HepG2 (cell line): ENCODE results near the gene ENDOG. TPM values are rescaled to one million over a fixed set of nuclear protein-coding genes. Genes with fewer than 3 reads are reported as not detected.
A peak's percentile ranks its signal among the peaks of the same experiment; 100 is the strongest.

Experiments used
- ATM ChIP-seq: fragments of 450-650 bp; IDR thresholded peaks from 2 replicates; pipeline ENCODE4 v1.7.1; 2017; ENCODE audit warnings: mild to moderate bottlenecking, borderline replicate concordance
- CEBPB ChIP-seq: IDR thresholded peaks from 2 replicates; pipeline ENCODE4 v1.6.1; 2011; ENCODE audit warnings: low read depth, low read length, improper control_type of control experiment, borderline replicate concordance
- DMTF1 ChIP-seq: sonication (generic); formaldehyde crosslinking; IDR thresholded peaks from 2 replicates; pipeline ENCODE4 v1.4.0; 2020; ENCODE audit warnings: mild to moderate bottlenecking, missing genetic modification reagents
- EP300 ChIP-seq, 3 experiments: sonication (generic) in 1 of 3; formaldehyde crosslinking in 1 of 3; IDR thresholded peaks; 2 replicates each; pipeline versions ENCODE4 v1.5.1 to v1.6.1; 2011 to 2020; ENCODE audit warnings: low read depth in 2 of 3, low read length in 2 of 3, borderline replicate concordance in 1 of 3, improper control_type of control experiment in 1 of 3, mild to moderate bottlenecking in 1 of 3, missing genetic modification reagents in 1 of 3, moderate library complexity in 1 of 3
- MTF2 ChIP-seq: sonication (generic); formaldehyde crosslinking; IDR thresholded peaks from 2 replicates; pipeline ENCODE4 v1.5.0; 2020; ENCODE audit warnings: missing genetic modification reagents, borderline replicate concordance
- MZF1 ChIP-seq: sonication (generic); formaldehyde crosslinking; IDR thresholded peaks from 2 replicates; pipeline ENCODE4 v1.8.1; 2023; ENCODE audit warnings: mild to moderate bottlenecking, missing genetic modification reagents, borderline replicate concordance
- NPAS2 ChIP-seq: sonication (generic); formaldehyde crosslinking; IDR thresholded peaks from 2 replicates; pipeline ENCODE4 v1.8.0; 2022; ENCODE audit warnings: mild to moderate bottlenecking, missing genetic modification reagents, borderline replicate concordance
- ONECUT2 ChIP-seq: sonication (generic); formaldehyde crosslinking; IDR thresholded peaks from 2 replicates; pipeline ENCODE4 v1.4.0; 2020; ENCODE audit warnings: missing genetic modification reagents
- PHF21A ChIP-seq: sonication (generic); formaldehyde crosslinking; IDR thresholded peaks from 2 replicates; pipeline ENCODE4 v1.5.0; 2020; ENCODE audit warnings: mild to moderate bottlenecking, missing genetic modification reagents
- SKI ChIP-seq: fragments of 450-650 bp; IDR thresholded peaks from one replicate; pipeline ENCODE4 v1.6.1; 2018; ENCODE audit warnings: mild to moderate bottlenecking; ENCODE audit not compliant: partially characterized antibody
- STAT5B ChIP-seq: sonication (generic); formaldehyde crosslinking; IDR thresholded peaks from 2 replicates; pipeline ENCODE4 v1.4.0; 2020; ENCODE audit warnings: missing genetic modification reagents
- TBX2 ChIP-seq: sonication (generic); formaldehyde crosslinking; IDR thresholded peaks from 2 replicates; pipeline ENCODE4 v1.5.0; 2020; ENCODE audit warnings: missing genetic modification reagents, mild to moderate bottlenecking, borderline replicate concordance
- ZBTB2 ChIP-seq: sonication (generic); formaldehyde crosslinking; IDR thresholded peaks from 2 replicates; pipeline ENCODE4 v1.8.0; 2022; ENCODE audit warnings: low read depth, missing genetic modification reagents
- ZNF180 ChIP-seq: sonication (generic); formaldehyde crosslinking; IDR thresholded peaks from 2 replicates; pipeline ENCODE4 v1.4.0; 2020; ENCODE audit warnings: low read depth, missing genetic modification reagents, borderline replicate concordance
- ZNF280B ChIP-seq: sonication (generic); formaldehyde crosslinking; IDR thresholded peaks from 2 replicates; pipeline ENCODE4 v1.5.0; 2020; ENCODE audit warnings: missing genetic modification reagents, mild to moderate bottlenecking, borderline replicate concordance
- ZNF282 ChIP-seq: fragments of 450-650 bp; IDR thresholded peaks from 2 replicates; pipeline ENCODE4 v1.6.1; 2018; ENCODE audit not compliant: partially characterized antibody
- ZNF33B ChIP-seq: sonication (generic); formaldehyde crosslinking; IDR thresholded peaks from 2 replicates; pipeline ENCODE4 v1.5.1; 2020; ENCODE audit warnings: mild to moderate bottlenecking, missing genetic modification reagents
- ZNF501 ChIP-seq: sonication (generic); formaldehyde crosslinking; IDR thresholded peaks from 2 replicates; pipeline ENCODE4 v1.5.1; 2020; ENCODE audit warnings: mild to moderate bottlenecking, moderate library complexity, missing genetic modification reagents
- ZNF678 ChIP-seq: sonication (generic); formaldehyde crosslinking; IDR thresholded peaks from 2 replicates; pipeline ENCODE4 v1.4.0; 2020; ENCODE audit warnings: mild to moderate bottlenecking, missing genetic modification reagents
- ZNF737 ChIP-seq: sonication (generic); formaldehyde crosslinking; IDR thresholded peaks from 2 replicates; pipeline ENCODE4 v1.5.0; 2020; ENCODE audit warnings: missing genetic modification reagents, mild to moderate bottlenecking, borderline replicate concordance
- ZNF781 ChIP-seq: sonication (generic); formaldehyde crosslinking; IDR thresholded peaks from 2 replicates; pipeline ENCODE4 v1.5.1; 2020; ENCODE audit warnings: borderline replicate concordance, mild to moderate bottlenecking, missing genetic modification reagents; ENCODE audit errors: not compliant biosample characterization
- ZNF878 ChIP-seq: sonication (generic); formaldehyde crosslinking; IDR thresholded peaks from 2 replicates; pipeline ENCODE4 v1.8.1; 2023; ENCODE audit warnings: mild to moderate bottlenecking, missing genetic modification reagents, moderate library complexity
- polyA plus RNA-seq, 8 experiments: library from polyadenylated mRNA; depleted of rRNA in 3 of 8; stranded (reverse) in 7 of 8; unstranded in 1 of 8; fragments of >200 nt; fragmentation: Illumina TruSeq in 4 of 8; extraction: Trizol in 4 of 8; gene quantifications; 2 replicates each; pipeline versions ENCODE4 v1.2.1 to v1.2.3, GENCODE V29; 2011 to 2016; ENCODE audit warnings: low read depth in 4 of 8, missing spikeins in 1 of 8, mixed read lengths in 1 of 8; ENCODE audit not compliant: insufficient read depth in 1 of 8
- total RNA-seq, 5 experiments: library from RNA; depleted of rRNA; stranded (reverse); fragments of >200 nt; fragmentation: Illumina TruSeq; extraction: Trizol; gene quantifications; 2 replicates each; pipeline ENCODE4 v1.2.3, GENCODE V29; 2016; ENCODE audit warnings: low read depth in 1 of 5

ENDOG gene
- total and polyA plus RNA-seq, 2 of the 13 experiments (the other 11 are each of a cell fraction or from before 2014, with no cell fraction given) = 26.3 to 28.8 TPM

GRCh38 chr9:128786681-128787601 is 31.4 kb upstream of the ENDOG start, which contains the start of gene TBC1D13 (continued):
- no peak for TF ChIP-seq MZF1 (CRISPR knock-in tag)
- no peak for TF ChIP-seq DMTF1 (CRISPR knock-in tag)
- TF ChIP-seq CEBPB = peak; percentile 86
- TF ChIP-seq ZNF33B (CRISPR knock-in tag) = no peak
- TF ChIP-seq NPAS2 (CRISPR knock-in tag) = 0 out of 2 replicates have a peak, but pooled peaks have one; percentile 74
- TF ChIP-seq ZNF501 (CRISPR knock-in tag) = peak; percentile 78
- peak; percentile 65; the same call in 1 of the 2 replicates for TF ChIP-seq ONECUT2 (CRISPR knock-in tag)
- TF ChIP-seq EP300 (IDR thresholded peaks at IDR 0.05; ENCODE audit: low read depth in 2 of 2, low read length in 2 of 2) = 0 out of 4 replicates have a peak, but pooled peaks of 1 of the 2 experiments have one; percentile 15
- TF ChIP-seq EP300 (CRISPR knock-in tag; IDR thresholded peaks at IDR 0.05; ENCODE audit: borderline replicate concordance) = peak; percentile 68; the same call in 1 of the 2 replicates
- no peak for TF ChIP-seq ZNF282
- peak; percentile 67; the same call in 1 of the 2 replicates for TF ChIP-seq ZNF878 (CRISPR knock-in tag)
- peak; percentile 89 for TF ChIP-seq ZNF678
- no peak; the same call in 1 of the 2 replicates for TF ChIP-seq ZNF180
- peak; percentile 74 for TF ChIP-seq SKI
- TF ChIP-seq ZNF280B (CRISPR knock-in tag) = peak; percentile 94
- TF ChIP-seq ATM = no peak
- peak; percentile 38; the same call in 1 of the 2 replicates for TF ChIP-seq MTF2
- TF ChIP-seq ZNF781 (CRISPR knock-in tag) = peak; percentile 89
- peak; percentile 95 for TF ChIP-seq TBX2
- no peak; the same call in 1 of the 2 replicates for TF ChIP-seq STAT5B (CRISPR knock-in tag)
- TF ChIP-seq PHF21A (CRISPR knock-in tag) = peak; percentile 86
- TF ChIP-seq ZNF737 = no peak
- peak; percentile 99 for TF ChIP-seq ZBTB2 (CRISPR knock-in tag)
